VCaP (cell line): ENCODE data around the gene SCPEP1.

Experiments used
- H3K27ac ChIP-seq: fragments of 450-650 bp; 2 replicates; pipeline ENCODE4 v1.5.1; 2017
- CTCF ChIP-seq: fragments of 450-650 bp; conservative IDR thresholded peaks from 2 replicates; pipeline ENCODE4 v1.5.1; 2017; ENCODE audit warnings: mild to moderate bottlenecking, moderate library complexity

The SCPEP1 gene

GRCh38 chr17:57004944-57005579 lies 27.1 kb downstream of the SCPEP1 start:
- peak; percentile 71 for TF ChIP-seq CTCF
- H3K27ac ChIP-seq: no peak overlapping the region

GRCh38 chr17:57006040-57006439 lies 28.1 kb downstream of the SCPEP1 start:
- H3K27ac ChIP-seq: no peak overlapping the region

GRCh38 chr17:57008958-57009357 lies 31.0 kb downstream of the SCPEP1 start:
- TF ChIP-seq CTCF: no peak
- no peak overlapping the region for H3K27ac ChIP-seq

More at GRCh38 chr17:57006040-57006439, 28.1 kb downstream of the SCPEP1 start:
- TF ChIP-seq CTCF: no peak

GRCh38 chr17:57009737-57010445 lies 32.0 kb downstream of the SCPEP1 start:
- peak; percentile 75 for TF ChIP-seq CTCF
- no peak overlapping the region for H3K27ac ChIP-seq

GRCh38 chr17:57010487-57010886 lies 32.6 kb downstream of the SCPEP1 start:
- TF ChIP-seq CTCF: no peak
- no peak overlapping the region for H3K27ac ChIP-seq

- TF ChIP-seq CTCF: no peak
- no peak overlapping the region for H3K27ac ChIP-seq
Measured at GRCh38 chr17:57011491-57012015, 33.6 kb downstream of the SCPEP1 start.

GRCh38 chr17:57016071-57016763 lies 38.3 kb downstream of the SCPEP1 start:
- H3K27ac ChIP-seq: peak overlapping the region; percentile 27; the same call in 1 of the 2 replicates
- no peak for TF ChIP-seq CTCF
